GM21381 (cell line): ENCODE data around the gene HYAL2.
"Not testable (repeated sequence)": the region's sequence is repeated elsewhere in the genome, so short reads cannot be mapped to it uniquely, and the experiment has no call there.

Experiments used
- ATAC-seq: cut with Tn5 transposase; IDR thresholded peaks from one replicate; pipeline ENCODE4 v1.9.1; 2021; ENCODE audit warnings: mild to moderate bottlenecking, moderate library complexity; ENCODE audit not compliant: unreplicated experiment

HYAL2 gene

GRCh38 chr3:50272911-50273688 is 49.4 kb downstream of the HYAL2 start:
- peak; percentile 88 for ATAC-seq

- not testable (repeated sequence) for ATAC-seq
These were observed 50.0 kb downstream of the HYAL2 start for GRCh38 chr3:50272538-50272910.

- no peak for ATAC-seq
These were observed 51.1 kb downstream of the HYAL2 start for GRCh38 chr3:50271314-50271936.

- ATAC-seq: no peak
These were observed 51.9 kb downstream of the HYAL2 start for GRCh38 chr3:50270422-50271224.

GRCh38 chr3:50269977-50270413 is 52.5 kb downstream of the HYAL2 start:
- no peak for ATAC-seq

GRCh38 chr3:50269460-50269859 is 53.1 kb downstream of the HYAL2 start:
- ATAC-seq: no peak

GRCh38 chr3:50268703-50269451 is 53.7 kb downstream of the HYAL2 start, which contains the start of gene SEMA3B:
TSS of gene SEMA3B (plus strand) at chr3:50269147. CDS start at chr3:50269241, 94 bp downstream.
- ATAC-seq: no peak

- ATAC-seq: no peak
These were observed 54.3 kb downstream of the HYAL2 start for GRCh38 chr3:50268276-50268675.
